Loucy (cell line): ENCODE data around the gene DCUN1D2.
"Not testable (repeated sequence)": the region's sequence is repeated elsewhere in the genome, so short reads cannot be mapped to it uniquely, and the experiment has no call there.

Experiments used
- H2AFZ ChIP-seq: fragments of 200-600 bp; sonication (generic); 2 replicates; pipeline ENCODE4 v1.6.0; 2016; ENCODE audit warnings: antibody characterized with exemption, mild to moderate bottlenecking, low read length, moderate library complexity
- H3F3A ChIP-seq: fragments of 200-600 bp; 2 replicates; pipeline ENCODE4 v1.6.0; 2016; ENCODE audit warnings: antibody characterized with exemption, low read depth, mild to moderate bottlenecking
- H3K27me3 ChIP-seq: fragments of 200-600 bp; sonication (generic); 2 replicates; pipeline ENCODE4 v1.6.1; 2014; ENCODE audit warnings: low read length, mild to moderate bottlenecking; ENCODE audit not compliant: insufficient read depth, poor library complexity, severe bottlenecking
- H3K36me3 ChIP-seq: fragments of 200-600 bp; sonication (generic); 2 replicates; pipeline ENCODE4 v1.6.1; 2016; ENCODE audit warnings: low read length; ENCODE audit not compliant: insufficient read depth
- H3K4me1 ChIP-seq: fragments of 200-600 bp; sonication (generic); 2 replicates; pipeline ENCODE4 v1.5.1; 2014; ENCODE audit warnings: low read length, mild to moderate bottlenecking; ENCODE audit not compliant: insufficient read depth, poor library complexity, severe bottlenecking
- H3K4me2 ChIP-seq: fragments of 200-600 bp; sonication (generic); 2 replicates; pipeline ENCODE4 v1.6.0; 2014; ENCODE audit warnings: antibody characterized with exemption, low read length, low read depth, mild to moderate bottlenecking; ENCODE audit not compliant: poor library complexity, severe bottlenecking
- H3K4me3 ChIP-seq: fragments of 200-600 bp; sonication (generic); 2 replicates; pipeline ENCODE4 v1.5.1; 2014; ENCODE audit warnings: low read length, mild to moderate bottlenecking, mixed read lengths; ENCODE audit not compliant: poor library complexity, severe bottlenecking
- H3K79me2 ChIP-seq: fragments of 200-600 bp; sonication (generic); 2 replicates; pipeline ENCODE4 v1.6.1; 2014; ENCODE audit warnings: low read length; ENCODE audit not compliant: insufficient read depth
- H3K9ac ChIP-seq: fragments of 200-600 bp; sonication (generic); 2 replicates; pipeline ENCODE4 v1.6.0; 2014; ENCODE audit warnings: mild to moderate bottlenecking, low read depth, low read length, moderate library complexity; ENCODE audit not compliant: poor library complexity, severe bottlenecking
- H3K9me2 ChIP-seq: fragments of 200-600 bp; sonication (generic); replicated peaks from 2 replicates; pipeline ENCODE4 v1.6.1; 2016; ENCODE audit warnings: low read depth, low read length, mixed read lengths
- H3K9me3 ChIP-seq: fragments of 200-600 bp; sonication (generic); 2 replicates; pipeline ENCODE4 v1.6.1; 2014; ENCODE audit warnings: mild to moderate bottlenecking, antibody characterized with exemption, low read length, low read depth; ENCODE audit not compliant: insufficient read depth
- H4K20me1 ChIP-seq: fragments of 200-600 bp; sonication (generic); 2 replicates; pipeline ENCODE4 v1.6.0; 2014; ENCODE audit warnings: antibody characterized with exemption, low read length, mild to moderate bottlenecking; ENCODE audit not compliant: insufficient read depth, poor library complexity, severe bottlenecking
- CTCF ChIP-seq: fragments of 200-600 bp; sonication (generic); conservative IDR thresholded peaks from 2 replicates; pipeline ENCODE4 v1.5.1; 2014; ENCODE audit warnings: mild to moderate bottlenecking, antibody characterized with exemption, low read length
- EZH2phosphoT487 ChIP-seq: fragments of 200-600 bp; IDR thresholded peaks from 2 replicates; pipeline ENCODE4 v1.6.1; 2018; ENCODE audit warnings: antibody characterized with exemption, mild to moderate bottlenecking, moderate library complexity, borderline replicate concordance

Gene DCUN1D2

GRCh38 chr13:113451951-113452421 is 38.5 kb downstream of the DCUN1D2 start:
- no peaks in the 10 kb centered on the region for H4K20me1 ChIP-seq
- no peak overlapping the region for H2AFZ ChIP-seq
- no peaks in the 10 kb centered on the region for H3K4me1 ChIP-seq
- TF ChIP-seq EZH2phosphoT487 (no peak), CTCF (no peak)
- no peaks in the 10 kb centered on the region for H3F3A ChIP-seq
- no peaks in the 10 kb centered on the region for H3K79me2 ChIP-seq
- no peak overlapping the region for H3K4me2 ChIP-seq
- H3K4me3 ChIP-seq: no peak overlapping the region
- H3K9me3 ChIP-seq: no peaks in the 10 kb centered on the region
- peaks cover 10% of the 10 kb centered on the region; the same call in 1 of the 2 replicates for H3K36me3 ChIP-seq
- H3K9ac ChIP-seq: no peak overlapping the region
- H3K9me2 ChIP-seq: no peaks in the 10 kb centered on the region
- H3K27me3 ChIP-seq: no peaks in the 10 kb centered on the region

- H3K4me1 ChIP-seq, H3K9me2 ChIP-seq, H3K9me3 ChIP-seq, H3K27me3 ChIP-seq, H3K9ac ChIP-seq, H4K20me1 ChIP-seq, H3K79me2 ChIP-seq, H3K4me3 ChIP-seq, H3K4me2 ChIP-seq, H2AFZ ChIP-seq, H3K36me3 ChIP-seq, H3F3A ChIP-seq: not testable (repeated sequence)
- TF ChIP-seq CTCF: peak; percentile 26
These were observed 39.5 kb downstream of the DCUN1D2 start for GRCh38 chr13:113450861-113451620.

GRCh38 chr13:113450348-113450744 is 40.2 kb downstream of the DCUN1D2 start:
- not testable (repeated sequence) for H3K4me2 ChIP-seq, H3K4me3 ChIP-seq, H3K36me3 ChIP-seq, H3K9ac ChIP-seq, H4K20me1 ChIP-seq, H3K79me2 ChIP-seq, H3K9me3 ChIP-seq, H3K4me1 ChIP-seq, H3F3A ChIP-seq, H2AFZ ChIP-seq, H3K27me3 ChIP-seq, H3K9me2 ChIP-seq
